Ovary (tissue), 9 donors: Measurements from ENCODE around the gene DLAT. TPM values are rescaled to one million over a fixed set of nuclear protein-coding genes. Genes with fewer than 3 reads are reported as not detected.

Experiments used
- polyA plus RNA-seq, 2 donors: library from polyadenylated mRNA; stranded (reverse); fragments of 200-250 nt in 1 of 2; fragments of 350-450 nt in 1 of 2; fragmentation: Illumina TruSeq in 1 of 2; extraction: RNeasy Lipid Tissue Mini Kit (QIAGEN cat#74804) in 1 of 2; gene quantifications; one replicate each; pipeline ENCODE4 v1.2.3, GENCODE V29; 2013 to 2014
- small RNA-seq: library from RNA; depleted of rRNA; stranded (forward); fragments of <200 nt; gene quantifications from one replicate; pipeline ENCODE3, GENCODE V24; 2016
- total RNA-seq, 7 donors: library from RNA; depleted of rRNA in 2 of 7; stranded (reverse); fragments of >200 nt in 2 of 7; fragmentation: NEBNext Ultra II Directional in 3 of 7; extraction: Animal tissue kit (Norgen Biotek cat#: 25700) in 3 of 7; gene quantifications; one replicate each; pipeline versions ENCODE4 v1.1.0 to v1.2.4, GENCODE V29; 2016 to 2023
- donor health status: DM: no; HTN: no; CAD: no; lungs with moderate emphysema.
- donor health status: DM: no; HTN: no; CAD: no.
- donor health status: Bipolar disorder and iron deficiency.
- donor health status: DM: yes; HTN: yes; CAD: no.
- donor health status: DM: no; HTN: no; CAD: no.
- donor health status: DM: yes; HTN: yes; CAD: no.

DLAT gene
- total and polyA plus RNA-seq, 9 donors: 10.8 to 27.8 (median 19.9) TPM

Small RNA genes lying within 50 kb of the gene (small RNA-seq; reads per million reads assigned to genes)
- gene AP000907.3: not detected
- not detected for gene RNU6-893P

Other genes starting within 250 kb of the DLAT start
- gene ALG9, start 153.8 kb upstream of the DLAT start, total RNA-seq: 10 to 100 TPM; 24.4 to 39.9 (median 29.3) TPM
- gene ALG9, start 153.8 kb upstream of the DLAT start, polyA plus RNA-seq: 10 to 100 TPM; 12.0 to 43.5 TPM
- 1 to 10 TPM; 1.3 to 2.9 (median 1.8) TPM for gene FDXACB1, start 146.2 kb upstream of the DLAT start, total RNA-seq
- 1 to 10 TPM; 1.4 to 2.8 TPM for gene FDXACB1, start 146.2 kb upstream of the DLAT start, polyA plus RNA-seq
- gene CFAP68, start 145.9 kb upstream of the DLAT start, total RNA-seq: 10 to 100 TPM; 11.6 to 40.9 (median 21.4) TPM
- gene CFAP68, start 145.9 kb upstream of the DLAT start, polyA plus RNA-seq: 10 to 100 TPM; 28.6 to 70.1 TPM
- gene CRYAB, start 113.6 kb upstream of the DLAT start, total RNA-seq: 100 to 1,000 TPM in 1 of 7 donors, 10 to 100 TPM in 6; 22.7 to 121 (median 72.5) TPM
- 100 to 1,000 TPM in 1 of 2 donors, 10 to 100 TPM in 1; 69.2 to 301 TPM for gene CRYAB, start 113.6 kb upstream of the DLAT start, polyA plus RNA-seq
- 10 to 100 TPM in 1 of 7 donors, 1 to 10 TPM in 4, under 1 TPM in 1, not detected in 1; 0.34 to 10.3 (median 7.6) TPM for gene HSPB2, start 112.7 kb upstream of the DLAT start, total RNA-seq
- 10 to 100 TPM in 1 of 2 donors, 1 to 10 TPM in 1; 5.0 to 11.8 TPM for gene HSPB2, start 112.7 kb upstream of the DLAT start, polyA plus RNA-seq
- gene C11orf52, start 106.5 kb upstream of the DLAT start, total RNA-seq: 1 to 10 TPM in 6 of 7 donors, not detected in 1; 1.3 to 5.9 (median 1.9) TPM
- 1 to 10 TPM; 2.4 to 3.7 TPM for gene C11orf52, start 106.5 kb upstream of the DLAT start, polyA plus RNA-seq
- gene DIXDC1, start 88.1 kb upstream of the DLAT start, total RNA-seq: 10 to 100 TPM; 17.0 to 25.4 (median 23.7) TPM
- 10 to 100 TPM; 10.3 to 37.9 TPM for gene DIXDC1, start 88.1 kb upstream of the DLAT start, polyA plus RNA-seq
- 1 to 10 TPM in 6 of 7 donors, under 1 TPM in 1; 0.83 to 8.6 (median 2.4) TPM for gene PIH1D2, start 48.6 kb downstream of the DLAT start, total RNA-seq
- 1 to 10 TPM in 1 of 2 donors, under 1 TPM in 1; 0.94 to 2.3 TPM for gene PIH1D2, start 48.6 kb downstream of the DLAT start, polyA plus RNA-seq
- 10 to 100 TPM; 11.4 to 23.1 (median 17.2) TPM for gene NKAPD1, start 48.9 kb downstream of the DLAT start, total RNA-seq
- 10 to 100 TPM; 18.8 to 48.2 TPM for gene NKAPD1, start 48.9 kb downstream of the DLAT start, polyA plus RNA-seq
- gene TIMM8B, start 61.3 kb downstream of the DLAT start, total RNA-seq: 10 to 100 TPM; 21.8 to 45.7 (median 31.4) TPM
- gene TIMM8B, start 61.3 kb downstream of the DLAT start, polyA plus RNA-seq: 10 to 100 TPM; 53.3 to 71.1 TPM
- 10 to 100 TPM; 64.9 to 85.9 (median 83.2) TPM for gene SDHD, start 61.5 kb downstream of the DLAT start, total RNA-seq
- gene SDHD, start 61.5 kb downstream of the DLAT start, polyA plus RNA-seq: 10 to 100 TPM; 85.1 to 98.4 TPM
- gene IL18, start 138.7 kb downstream of the DLAT start, total RNA-seq: 10 to 100 TPM in 1 of 7 donors, 1 to 10 TPM in 6; 1.7 to 17.1 (median 3.5) TPM
- gene IL18, start 138.7 kb downstream of the DLAT start, polyA plus RNA-seq: 1 to 10 TPM; 2.2 to 7.7 TPM
- 1 to 10 TPM in 1 of 7 donors, under 1 TPM in 5, not detected in 1; 0.23 to 1.3 (median 0.52) TPM for gene TEX12, start 142.0 kb downstream of the DLAT start, total RNA-seq
- gene TEX12, start 142.0 kb downstream of the DLAT start, polyA plus RNA-seq: under 1 TPM; 0.11 to 0.62 TPM
- gene BCO2, start 150.1 kb downstream of the DLAT start, total RNA-seq: 10 to 100 TPM in 1 of 7 donors, 1 to 10 TPM in 6; 2.9 to 11.7 (median 4.4) TPM
- gene BCO2, start 150.1 kb downstream of the DLAT start, polyA plus RNA-seq: 1 to 10 TPM; 1.2 to 3.2 TPM
- gene PTS, start 201.0 kb downstream of the DLAT start, total RNA-seq: 10 to 100 TPM; 21.4 to 39.7 (median 26.3) TPM
- 10 to 100 TPM; 18.3 to 35.5 TPM for gene PTS, start 201.0 kb downstream of the DLAT start, polyA plus RNA-seq
- gene PLET1, start 235.5 kb downstream of the DLAT start, total RNA-seq: not detected
- gene PLET1, start 235.5 kb downstream of the DLAT start, polyA plus RNA-seq: not detected